ENCODE data around the gene ALDH9A1. TPM values are rescaled to one million over a fixed set of nuclear protein-coding genes. Genes with fewer than 3 reads are reported as not detected.
A peak's percentile ranks its signal among the peaks of the same experiment; 100 is the strongest.
"Not testable (repeated sequence)": the region's sequence is repeated elsewhere in the genome, so short reads cannot be mapped to it uniquely, and the experiment has no call there.

The ALDH9A1 gene
- total RNA-seq, 6 experiments from 2014 or later: 63.2 to 69.9 (median 66.6) TPM

DNA sequence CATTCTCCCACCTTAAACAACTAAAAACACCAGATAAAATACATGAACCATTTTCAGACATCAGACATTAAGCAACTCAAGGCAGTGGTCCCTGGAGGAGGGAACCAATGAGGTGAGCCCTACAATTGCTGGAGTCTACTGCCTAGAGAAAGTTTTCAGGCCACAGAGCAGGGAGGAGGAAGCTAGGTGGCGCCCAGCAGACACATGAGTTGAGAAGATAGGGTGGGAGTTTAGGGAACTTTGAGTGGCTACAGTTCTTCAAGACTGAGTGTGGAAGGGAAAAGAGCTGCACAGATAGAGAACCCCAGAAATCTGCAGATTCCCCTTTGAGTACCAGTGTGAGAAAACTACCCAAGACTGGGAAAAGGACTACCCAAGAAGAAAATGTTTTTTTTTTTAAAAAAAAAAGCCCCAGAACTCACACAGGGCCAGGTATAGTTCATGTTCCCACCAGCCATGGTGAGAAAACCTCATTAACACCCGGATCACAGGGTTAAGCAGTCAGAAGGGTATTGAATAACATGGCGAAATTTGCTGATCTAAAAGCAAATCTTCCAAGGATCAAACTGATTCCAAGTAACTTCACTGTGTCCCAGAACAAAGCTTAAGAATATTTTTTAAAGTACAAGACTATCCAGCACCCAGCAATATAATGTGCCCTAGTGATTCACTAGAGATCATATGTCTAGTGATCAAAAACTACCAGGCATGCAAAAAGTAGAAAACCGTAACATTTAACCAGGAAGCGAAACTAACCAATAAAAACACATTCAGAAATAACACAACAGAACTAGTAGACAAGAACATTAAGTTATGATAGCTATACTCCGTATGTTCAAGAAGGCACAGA, 12.0 kb downstream of the ALDH9A1 start:
- Mint-ChIP-seq H3K9me3 (peaks cover 7% of the 10 kb centered on the region; the same call in 1 of the 2 replicates), H3K27me3 (ENCODE audit: insufficient read depth) (no peaks in the 10 kb centered on the region), H3K4me3 (no peak overlapping the region; the same call in 1 of the 2 replicates), H3K4me1 (ENCODE audit: low read depth) (peaks cover 27% of the 10 kb centered on the region), H3K27ac (peak overlapping the region; percentile 18), H3K36me3 (ENCODE audit: low read depth) (peaks cover 61% of the 10 kb centered on the region)
- TF ChIP-seq, protein P1, sequence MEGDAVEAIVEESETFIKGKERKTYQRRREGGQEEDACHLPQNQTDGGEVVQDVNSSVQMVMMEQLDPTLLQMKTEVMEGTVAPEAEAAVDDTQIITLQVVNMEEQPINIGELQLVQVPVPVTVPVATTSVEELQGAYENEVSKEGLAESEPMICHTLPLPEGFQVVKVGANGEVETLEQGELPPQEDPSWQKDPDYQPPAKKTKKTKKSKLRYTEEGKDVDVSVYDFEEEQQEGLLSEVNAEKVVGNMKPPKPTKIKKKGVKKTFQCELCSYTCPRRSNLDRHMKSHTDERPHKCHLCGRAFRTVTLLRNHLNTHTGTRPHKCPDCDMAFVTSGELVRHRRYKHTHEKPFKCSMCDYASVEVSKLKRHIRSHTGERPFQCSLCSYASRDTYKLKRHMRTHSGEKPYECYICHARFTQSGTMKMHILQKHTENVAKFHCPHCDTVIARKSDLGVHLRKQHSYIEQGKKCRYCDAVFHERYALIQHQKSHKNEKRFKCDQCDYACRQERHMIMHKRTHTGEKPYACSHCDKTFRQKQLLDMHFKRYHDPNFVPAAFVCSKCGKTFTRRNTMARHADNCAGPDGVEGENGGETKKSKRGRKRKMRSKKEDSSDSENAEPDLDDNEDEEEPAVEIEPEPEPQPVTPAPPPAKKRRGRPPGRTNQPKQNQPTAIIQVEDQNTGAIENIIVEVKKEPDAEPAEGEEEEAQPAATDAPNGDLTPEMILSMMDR (IDR thresholded peaks at IDR 0.05): peak; percentile 26; the same call in 1 of the 2 replicates
- DNase-seq: no peak

DNA sequence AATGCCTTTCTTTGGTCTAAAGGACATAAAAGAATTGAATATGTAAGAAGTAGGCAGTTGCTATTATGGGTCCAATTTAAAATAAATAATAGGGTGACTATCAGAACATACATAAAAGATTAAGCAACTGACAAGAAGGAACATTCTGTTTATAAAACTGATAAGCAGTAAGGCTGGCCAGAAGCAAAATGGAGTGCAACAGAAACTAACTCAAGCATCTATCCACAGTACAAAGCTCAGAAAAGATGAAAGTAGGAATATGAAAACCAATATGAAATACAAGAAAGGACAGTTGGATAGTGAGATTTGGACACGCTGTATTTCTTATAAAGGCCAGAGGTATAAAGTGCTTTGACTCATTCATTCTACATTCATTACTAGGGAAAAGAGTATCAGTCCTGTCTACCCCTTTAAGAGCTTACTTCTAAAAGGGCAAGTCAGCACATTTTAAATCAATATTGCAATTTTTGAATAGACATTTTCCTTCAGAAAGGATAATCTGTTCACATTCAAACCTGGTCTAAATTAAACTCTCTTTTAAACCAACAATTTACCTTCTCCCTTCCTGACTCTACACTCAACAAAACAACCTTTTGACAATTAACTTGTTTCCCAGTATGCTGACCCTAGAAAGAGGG, 14.4 kb downstream of the ALDH9A1 start:
- Mint-ChIP-seq H3K27me3 (ENCODE audit: insufficient read depth) (no peaks in the 10 kb centered on the region), H3K27ac (no peak overlapping the region), H3K36me3 (ENCODE audit: low read depth) (peaks cover 71% of the 10 kb centered on the region)

DNA sequence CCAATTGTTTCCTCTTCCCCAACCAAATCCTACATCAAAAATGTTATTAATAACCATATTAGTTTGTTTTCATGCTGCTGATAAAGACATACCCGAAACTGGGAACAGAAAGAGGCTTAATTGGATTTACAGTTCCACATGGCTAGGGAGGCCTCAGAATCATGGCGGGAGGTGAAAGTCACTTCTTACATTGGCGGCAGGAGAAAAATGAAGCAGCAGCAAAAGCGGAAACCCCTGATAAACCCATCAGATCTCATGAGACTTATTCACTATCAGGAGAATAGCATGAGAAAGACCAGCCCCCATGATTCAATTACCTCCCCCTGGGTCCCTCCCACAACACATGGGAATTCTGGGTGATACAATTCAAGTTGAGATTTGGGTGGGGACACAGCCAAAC, 17.6 kb downstream of the ALDH9A1 start:
- not testable (repeated sequence) for H3K4me3 Mint-ChIP-seq; H3K9me3 Mint-ChIP-seq; H3K27me3 Mint-ChIP-seq (ENCODE audit: insufficient read depth); H3K27ac Mint-ChIP-seq; DNase-seq
- Mint-ChIP-seq H3K4me1 (ENCODE audit: low read depth) (peaks cover 32% of the 10 kb centered on the region), H3K36me3 (ENCODE audit: low read depth) (peaks cover 64% of the 10 kb centered on the region)

More for the DNA sequence above, 14.4 kb downstream of the ALDH9A1 start:
- Mint-ChIP-seq H3K9me3 (peaks cover 7% of the 10 kb centered on the region; the same call in 1 of the 2 replicates), H3K4me3 (no peak overlapping the region), H3K4me1 (ENCODE audit: low read depth) (peaks cover 29% of the 10 kb centered on the region)
- TF ChIP-seq, protein P1 (IDR thresholded peaks at IDR 0.05): no peak
- DNase-seq: no peak

DNA sequence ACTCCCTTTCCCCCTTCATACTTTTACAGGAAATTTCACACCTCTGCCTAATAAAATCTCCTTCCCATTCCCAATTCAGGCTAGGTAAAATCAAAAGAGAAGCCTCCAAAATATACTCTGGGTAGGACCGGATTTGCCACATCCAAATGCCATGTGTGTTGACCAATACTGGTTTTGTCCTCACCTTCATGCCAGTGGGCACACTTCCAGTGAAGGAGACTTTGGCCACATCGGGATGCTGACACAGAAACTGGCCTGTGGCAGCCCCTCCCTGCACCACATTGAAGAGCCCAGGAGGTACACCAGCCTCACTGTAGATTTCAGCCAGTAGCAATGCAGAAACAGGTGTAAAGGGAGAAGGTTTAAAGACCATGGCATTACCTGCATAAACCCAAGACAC, 18.1 kb downstream of the ALDH9A1 start:
- Mint-ChIP-seq H3K27ac (no peak overlapping the region), H3K4me1 (ENCODE audit: low read depth) (peaks cover 36% of the 10 kb centered on the region), H3K27me3 (ENCODE audit: insufficient read depth) (no peaks in the 10 kb centered on the region), H3K9me3 (no peaks in the 10 kb centered on the region), H3K4me3 (no peak overlapping the region), H3K36me3 (ENCODE audit: low read depth) (peaks cover 64% of the 10 kb centered on the region)
- no peak for DNase-seq
- TF ChIP-seq, protein P1 (IDR thresholded peaks at IDR 0.05): no peak

DNA sequence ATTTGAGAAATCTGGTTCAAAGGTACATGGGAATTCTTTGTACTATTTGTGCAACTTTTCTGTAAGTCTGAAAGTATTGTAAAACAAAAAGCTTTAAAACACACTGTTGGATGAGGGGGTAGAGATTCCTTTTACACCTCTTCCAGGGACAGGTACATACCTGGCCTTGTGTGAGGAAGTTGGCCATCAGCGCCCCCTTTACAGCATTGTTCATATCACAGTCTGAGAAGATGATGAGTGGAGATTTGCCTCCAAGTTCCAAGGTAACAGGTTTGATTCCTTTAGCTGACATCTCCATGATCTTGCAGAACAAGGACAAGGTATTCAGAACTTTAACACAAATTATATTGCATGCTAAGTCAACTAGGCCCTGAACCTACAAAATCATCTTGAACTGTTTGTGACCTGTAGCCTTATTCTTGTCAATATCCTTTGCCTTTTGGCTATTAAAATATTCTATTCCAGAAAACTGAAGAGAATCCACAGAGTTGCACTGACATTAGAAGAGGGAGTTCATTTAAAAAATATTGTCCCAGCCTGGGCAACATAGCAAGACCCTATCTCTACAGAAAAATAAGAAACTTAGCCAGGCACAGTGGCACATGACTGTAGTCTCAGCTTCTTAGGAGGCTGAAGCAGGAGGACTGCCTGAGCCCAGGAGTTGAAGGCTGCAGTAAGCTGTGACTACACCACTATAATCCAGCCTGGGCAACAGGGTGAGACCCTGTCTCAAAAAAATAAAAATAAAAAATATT, 18.9 kb downstream of the ALDH9A1 start:
- Mint-ChIP-seq H3K36me3 (ENCODE audit: low read depth) (peaks cover 65% of the 10 kb centered on the region), H3K4me3 (no peak overlapping the region), H3K4me1 (ENCODE audit: low read depth) (peaks cover 38% of the 10 kb centered on the region), H3K27ac (peak overlapping the region; percentile 14; the same call in 1 of the 2 replicates), H3K27me3 (ENCODE audit: insufficient read depth) (no peaks in the 10 kb centered on the region), H3K9me3 (no peaks in the 10 kb centered on the region)
- no peak for DNase-seq
- TF ChIP-seq, protein P1 (IDR thresholded peaks at IDR 0.05): no peak

Measured in HFFc6 (cell line).